UCSD-AML1 (cell line): ENCODE data around the gene DSCAM.
"Not testable (repeated sequence)": the region's sequence is repeated elsewhere in the genome, so short reads cannot be mapped to it uniquely, and the experiment has no call there.

ENCODE experiments used
- DNase-seq: peaks from one replicate; lab custom pipeline; 2025; ENCODE audit not compliant: unreplicated experiment; lab: John Stamatoyannopoulos, UW

Gene DSCAM

DNA sequence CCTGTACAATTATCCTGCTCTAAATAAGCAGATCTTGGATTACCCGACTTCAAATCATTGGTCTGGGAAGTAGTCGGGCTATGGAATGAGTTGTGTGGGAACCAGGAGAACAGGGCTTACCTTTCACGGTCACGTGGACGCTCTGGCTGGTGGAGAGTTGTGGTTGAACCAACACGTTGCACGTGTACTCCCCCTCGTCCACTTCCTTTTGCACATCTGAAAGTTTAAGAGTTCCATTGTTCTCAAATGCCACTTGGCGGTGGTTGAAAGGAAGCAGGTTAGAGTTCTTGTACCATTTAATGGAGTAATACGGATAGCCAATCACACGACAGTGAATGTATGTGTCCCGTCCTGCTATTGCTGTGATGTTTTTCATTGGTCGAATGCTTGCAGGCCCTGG is 509.0 kb downstream of the DSCAM start:
- no peak for DNase-seq

GRCh38 chr21:40335704-40336103 is 511.3 kb downstream of the DSCAM start:
- DNase-seq = no peak

DNA sequence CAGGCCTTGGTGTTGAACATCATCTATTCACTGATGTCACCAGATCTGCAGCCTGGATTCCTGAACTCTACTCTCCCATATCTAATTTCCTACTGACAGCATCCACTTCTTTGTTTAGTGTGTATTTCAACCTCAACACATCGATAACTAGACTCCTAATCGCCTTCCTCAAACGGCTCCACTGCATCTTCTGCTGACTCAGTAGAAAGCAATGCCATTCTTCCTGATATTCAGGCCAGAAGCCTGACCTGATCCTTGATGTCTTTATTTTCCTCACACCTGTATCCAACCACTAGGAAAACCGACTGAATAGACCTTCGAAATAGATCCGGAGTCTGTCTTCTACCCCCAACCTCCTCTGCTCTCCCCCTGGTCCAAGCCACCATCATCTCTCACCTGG is 512.8 kb downstream of the DSCAM start:
- DNase-seq = no peak

DNA sequence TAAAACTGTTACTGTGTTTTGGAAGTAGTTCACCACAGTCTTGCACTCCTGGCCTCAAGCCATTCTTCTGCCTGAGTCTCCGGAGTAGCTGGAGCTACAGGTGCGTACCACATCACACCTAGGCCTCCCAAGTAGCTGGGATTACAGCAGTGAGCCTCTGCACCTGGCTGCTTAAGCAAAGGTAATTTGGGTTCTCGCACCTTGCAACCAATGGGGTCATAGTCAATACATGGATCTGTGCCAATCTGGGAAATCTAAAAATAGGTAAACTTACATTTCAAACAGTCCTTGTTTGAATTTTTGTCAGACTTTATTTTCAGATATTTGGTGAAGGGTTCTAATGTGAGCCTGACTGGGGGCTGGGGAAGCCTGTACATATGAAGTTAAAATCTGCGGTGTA is 513.2 kb downstream of the DSCAM start:
- DNase-seq = no peak

DNA sequence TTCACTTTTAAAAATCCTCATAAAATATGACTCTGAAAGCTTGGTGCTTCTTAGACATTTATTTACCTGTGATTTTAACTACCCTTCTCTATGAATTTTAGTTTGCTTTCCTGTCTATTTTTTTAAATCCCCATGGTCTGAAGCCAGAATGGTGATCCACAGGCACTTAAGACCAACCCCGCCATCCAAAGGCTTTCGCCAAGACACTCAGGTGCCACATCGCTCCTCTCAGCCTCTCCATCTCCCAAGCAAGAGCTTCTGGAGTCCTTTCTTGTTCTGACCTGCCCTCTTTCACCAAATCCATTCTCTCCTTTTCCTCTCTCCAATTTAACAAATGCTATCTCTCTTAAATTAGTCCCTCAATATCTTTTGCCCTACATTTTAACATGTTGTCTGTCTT is 515.2 kb downstream of the DSCAM start:
- no peak for DNase-seq

DNA sequence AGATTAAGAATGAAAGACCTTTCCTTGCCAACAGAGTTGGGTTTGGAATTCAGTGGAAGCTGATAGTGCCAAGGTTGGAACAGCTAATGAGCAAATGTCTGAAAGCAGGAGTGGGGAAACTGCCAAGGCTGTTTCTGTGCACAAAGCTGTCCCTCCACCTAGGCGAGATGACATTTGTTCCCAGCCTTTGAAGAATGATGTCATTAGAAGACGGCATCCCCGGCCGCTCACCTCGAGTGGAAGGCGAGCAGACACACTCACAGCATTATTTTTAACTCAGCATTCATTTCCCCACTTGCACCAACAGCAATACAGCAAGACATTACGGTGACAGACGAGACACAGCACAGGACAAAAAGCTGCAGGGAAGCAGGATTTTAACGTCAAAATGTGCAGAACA is 515.8 kb downstream of the DSCAM start:
- no peak for DNase-seq

- DNase-seq = no peak
Measured at GRCh38 chr21:40324389-40324788, 522.6 kb downstream of the DSCAM start.

DNA sequence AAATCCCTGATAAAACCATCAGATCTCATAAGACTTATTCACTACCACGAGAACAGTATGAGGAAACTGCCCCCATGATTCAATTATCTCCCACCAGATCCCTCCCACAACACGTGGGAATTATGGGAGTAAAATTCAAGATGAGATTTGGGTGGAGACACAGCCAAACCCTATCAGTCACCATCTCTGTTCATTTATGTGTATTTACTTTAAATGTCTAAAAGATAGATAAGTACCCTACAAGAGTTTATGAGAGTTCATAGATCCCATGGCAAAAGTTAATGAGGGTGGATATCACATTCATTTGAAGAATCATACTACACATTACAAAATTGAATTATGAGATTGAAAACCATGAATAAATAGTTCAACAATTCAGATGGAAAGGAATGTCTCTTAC is 526.2 kb downstream of the DSCAM start:
- DNase-seq = not testable (repeated sequence)

DNA sequence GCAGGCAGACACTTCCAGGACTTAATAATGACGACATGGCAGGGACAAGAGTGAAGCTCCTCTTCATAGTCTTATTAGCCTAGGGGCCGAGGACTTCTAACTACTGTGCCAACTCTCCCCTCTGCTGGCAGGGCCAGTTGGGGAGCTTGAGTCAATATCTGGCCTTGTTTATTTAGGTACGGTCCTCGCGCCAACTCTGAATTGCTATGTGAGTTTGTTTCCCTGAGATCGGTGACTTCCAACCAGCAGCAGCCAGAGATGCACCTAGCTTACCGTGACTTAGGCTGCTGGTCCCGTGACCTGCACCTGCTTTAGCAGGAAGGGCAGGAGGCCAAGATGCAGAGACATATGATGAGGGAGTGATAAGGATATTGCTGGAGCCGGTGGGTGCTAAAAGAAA is 528.6 kb downstream of the DSCAM start:
- DNase-seq = no peak

- no peak for DNase-seq
Measured at GRCh38 chr21:40316104-40316503, 530.9 kb downstream of the DSCAM start.

- DNase-seq = no peak
Measured at GRCh38 chr21:40315626-40316025, 531.3 kb downstream of the DSCAM start.

DNA sequence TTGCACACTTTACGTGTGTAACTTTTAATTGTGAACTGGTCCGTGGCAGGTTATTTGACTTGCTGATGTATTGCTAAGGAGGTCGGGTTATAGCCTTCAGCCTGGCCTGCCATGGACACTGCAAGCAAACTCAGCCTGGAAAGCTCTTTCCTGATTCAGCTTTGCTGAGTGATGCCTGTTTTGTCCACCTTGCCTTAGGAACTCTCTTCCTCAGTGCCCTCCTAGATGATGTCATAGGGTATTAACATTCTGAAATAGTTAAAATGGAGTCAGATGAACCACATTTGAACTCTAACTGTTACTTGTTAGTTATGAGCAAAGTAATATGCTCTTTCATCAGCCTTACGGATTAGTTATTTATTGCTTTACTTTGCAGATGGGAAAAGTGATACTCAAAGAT is 533.7 kb downstream of the DSCAM start:
- DNase-seq = no peak

DNA sequence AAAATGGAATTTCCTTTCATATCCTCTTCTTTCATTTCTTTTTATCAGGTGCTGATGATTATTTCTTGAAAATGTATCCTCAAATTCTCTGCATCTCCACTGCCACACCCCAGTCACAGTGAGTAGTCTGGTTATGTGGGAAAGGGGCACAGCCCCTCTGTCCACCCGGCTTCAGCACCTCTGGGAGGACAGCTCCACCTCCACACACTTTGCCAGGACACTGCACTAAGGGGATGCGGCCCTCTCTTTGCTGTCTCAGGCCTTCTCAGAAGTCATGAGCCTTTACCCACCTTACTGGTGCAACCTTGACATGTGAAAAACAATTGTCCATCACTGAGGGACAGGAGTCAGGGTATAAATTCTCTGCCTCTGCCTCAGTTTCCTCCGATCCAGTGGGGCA is 546.7 kb downstream of the DSCAM start:
- DNase-seq = no peak

- no peak for DNase-seq
Measured at GRCh38 chr21:40299451-40299850, 547.5 kb downstream of the DSCAM start.

GRCh38 chr21:40294345-40294744 is 552.6 kb downstream of the DSCAM start:
- no peak for DNase-seq

GRCh38 chr21:40291560-40291959 is 555.4 kb downstream of the DSCAM start:
- no peak for DNase-seq

GRCh38 chr21:40284409-40284808 is 562.5 kb downstream of the DSCAM start:
- no peak for DNase-seq

- DNase-seq = no peak
Measured at GRCh38 chr21:40282912-40283886, 563.8 kb downstream of the DSCAM start.

- DNase-seq = no peak
Measured at GRCh38 chr21:40278345-40278744, 568.6 kb downstream of the DSCAM start.

DNA sequence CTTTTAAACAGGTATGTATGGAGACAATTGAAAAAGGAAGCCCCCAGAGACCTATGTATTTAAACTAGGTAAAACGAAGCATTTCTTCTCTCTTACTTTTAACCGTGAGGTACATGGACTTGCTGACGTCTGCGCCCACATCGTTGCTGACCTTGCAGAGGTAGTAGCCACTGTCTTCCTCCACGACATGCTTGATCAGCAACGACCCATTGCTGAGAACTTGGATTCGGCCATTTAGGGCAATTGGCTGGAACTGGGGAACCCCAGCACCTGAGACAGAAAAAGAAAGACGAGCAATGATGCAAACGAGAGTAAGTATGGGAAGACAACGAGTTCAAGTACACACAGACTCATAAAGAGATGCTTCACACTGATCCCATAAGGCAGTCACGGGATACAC is 571.0 kb downstream of the DSCAM start:
- DNase-seq = no peak

- no peak for DNase-seq
Measured at GRCh38 chr21:40272037-40272436, 574.9 kb downstream of the DSCAM start.

DNA sequence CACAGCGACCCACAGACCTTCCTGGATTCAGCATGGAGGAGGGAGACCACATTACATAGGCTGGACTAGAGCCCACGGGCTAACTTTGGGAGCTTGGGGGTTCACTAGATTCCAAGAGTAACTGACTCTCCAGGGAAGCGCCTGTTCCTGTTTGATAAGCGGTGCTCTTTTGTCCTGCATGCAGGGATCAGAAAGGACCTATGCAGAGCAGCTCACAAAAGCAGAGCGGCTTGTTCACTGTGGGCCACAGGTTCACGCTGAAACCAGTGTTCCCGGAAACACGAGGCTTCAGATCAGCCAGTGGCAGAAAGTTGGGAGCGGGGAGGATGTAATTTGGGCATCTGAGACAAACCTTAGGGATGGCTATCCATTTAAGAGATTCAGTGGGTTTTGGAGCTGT is 575.8 kb downstream of the DSCAM start:
- DNase-seq = no peak

- DNase-seq = no peak
Measured at GRCh38 chr21:40270047-40270446, 576.9 kb downstream of the DSCAM start.
